ENCODE measurements around the gene ATG12.
"Not testable (repeated sequence)": the region's sequence is repeated elsewhere in the genome, so short reads cannot be mapped to it uniquely, and the experiment has no call there.

DNA sequence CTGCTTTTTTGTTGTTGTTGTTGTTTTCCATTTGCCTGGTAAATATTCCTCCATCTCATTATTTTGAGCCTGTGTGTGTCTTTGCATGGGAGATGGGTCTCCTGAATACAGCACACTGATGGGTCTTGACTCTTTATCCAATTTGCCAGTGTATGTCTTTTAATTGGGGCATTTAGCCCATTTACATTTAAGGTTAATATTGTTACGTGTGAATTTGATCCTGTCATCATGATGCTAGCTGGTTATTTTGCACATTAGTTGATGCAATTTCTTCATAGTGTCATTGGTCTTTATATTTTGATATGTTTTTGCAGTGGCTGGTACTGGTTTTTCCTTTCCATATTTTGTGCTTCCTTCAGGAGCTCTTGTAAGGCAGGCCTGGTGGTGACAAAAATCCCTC, 16.4 kb downstream of the ATG12 start:
- TF ChIP-seq CTCF (IDR thresholded peaks at IDR 0.05; ENCODE audit: low read depth, low read length, missing input control); RAD21 (IDR thresholded peaks at IDR 0.05); YY1 (IDR thresholded peaks at IDR 0.05); HNF4A (conservative IDR thresholded peaks at IDR 0.05); SP1 (IDR thresholded peaks at IDR 0.05); HNF4G (IDR thresholded peaks at IDR 0.05); JUND (IDR thresholded peaks at IDR 0.05); GABPA (IDR thresholded peaks at IDR 0.05 in 1 of 2, conservative IDR thresholded peaks at IDR 0.05 in 1 of 2); TAF1 (conservative IDR thresholded peaks at IDR 0.05); FOXA1 (IDR thresholded peaks at IDR 0.05); ATF3 (IDR thresholded peaks at IDR 0.05): not testable (repeated sequence)
- TF ChIP-seq, protein P1, sequence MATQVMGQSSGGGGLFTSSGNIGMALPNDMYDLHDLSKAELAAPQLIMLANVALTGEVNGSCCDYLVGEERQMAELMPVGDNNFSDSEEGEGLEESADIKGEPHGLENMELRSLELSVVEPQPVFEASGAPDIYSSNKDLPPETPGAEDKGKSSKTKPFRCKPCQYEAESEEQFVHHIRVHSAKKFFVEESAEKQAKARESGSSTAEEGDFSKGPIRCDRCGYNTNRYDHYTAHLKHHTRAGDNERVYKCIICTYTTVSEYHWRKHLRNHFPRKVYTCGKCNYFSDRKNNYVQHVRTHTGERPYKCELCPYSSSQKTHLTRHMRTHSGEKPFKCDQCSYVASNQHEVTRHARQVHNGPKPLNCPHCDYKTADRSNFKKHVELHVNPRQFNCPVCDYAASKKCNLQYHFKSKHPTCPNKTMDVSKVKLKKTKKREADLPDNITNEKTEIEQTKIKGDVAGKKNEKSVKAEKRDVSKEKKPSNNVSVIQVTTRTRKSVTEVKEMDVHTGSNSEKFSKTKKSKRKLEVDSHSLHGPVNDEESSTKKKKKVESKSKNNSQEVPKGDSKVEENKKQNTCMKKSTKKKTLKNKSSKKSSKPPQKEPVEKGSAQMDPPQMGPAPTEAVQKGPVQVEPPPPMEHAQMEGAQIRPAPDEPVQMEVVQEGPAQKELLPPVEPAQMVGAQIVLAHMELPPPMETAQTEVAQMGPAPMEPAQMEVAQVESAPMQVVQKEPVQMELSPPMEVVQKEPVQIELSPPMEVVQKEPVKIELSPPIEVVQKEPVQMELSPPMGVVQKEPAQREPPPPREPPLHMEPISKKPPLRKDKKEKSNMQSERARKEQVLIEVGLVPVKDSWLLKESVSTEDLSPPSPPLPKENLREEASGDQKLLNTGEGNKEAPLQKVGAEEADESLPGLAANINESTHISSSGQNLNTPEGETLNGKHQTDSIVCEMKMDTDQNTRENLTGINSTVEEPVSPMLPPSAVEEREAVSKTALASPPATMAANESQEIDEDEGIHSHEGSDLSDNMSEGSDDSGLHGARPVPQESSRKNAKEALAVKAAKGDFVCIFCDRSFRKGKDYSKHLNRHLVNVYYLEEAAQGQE (IDR thresholded peaks at IDR 0.05): not testable (repeated sequence)
- TF ChIP-seq, protein P2, sequence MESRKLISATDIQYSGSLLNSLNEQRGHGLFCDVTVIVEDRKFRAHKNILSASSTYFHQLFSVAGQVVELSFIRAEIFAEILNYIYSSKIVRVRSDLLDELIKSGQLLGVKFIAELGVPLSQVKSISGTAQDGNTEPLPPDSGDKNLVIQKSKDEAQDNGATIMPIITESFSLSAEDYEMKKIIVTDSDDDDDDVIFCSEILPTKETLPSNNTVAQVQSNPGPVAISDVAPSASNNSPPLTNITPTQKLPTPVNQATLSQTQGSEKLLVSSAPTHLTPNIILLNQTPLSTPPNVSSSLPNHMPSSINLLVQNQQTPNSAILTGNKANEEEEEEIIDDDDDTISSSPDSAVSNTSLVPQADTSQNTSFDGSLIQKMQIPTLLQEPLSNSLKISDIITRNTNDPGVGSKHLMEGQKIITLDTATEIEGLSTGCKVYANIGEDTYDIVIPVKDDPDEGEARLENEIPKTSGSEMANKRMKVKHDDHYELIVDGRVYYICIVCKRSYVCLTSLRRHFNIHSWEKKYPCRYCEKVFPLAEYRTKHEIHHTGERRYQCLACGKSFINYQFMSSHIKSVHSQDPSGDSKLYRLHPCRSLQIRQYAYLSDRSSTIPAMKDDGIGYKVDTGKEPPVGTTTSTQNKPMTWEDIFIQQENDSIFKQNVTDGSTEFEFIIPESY (IDR thresholded peaks at IDR 0.05): not testable (repeated sequence)
- TF ChIP-seq, protein P3, sequence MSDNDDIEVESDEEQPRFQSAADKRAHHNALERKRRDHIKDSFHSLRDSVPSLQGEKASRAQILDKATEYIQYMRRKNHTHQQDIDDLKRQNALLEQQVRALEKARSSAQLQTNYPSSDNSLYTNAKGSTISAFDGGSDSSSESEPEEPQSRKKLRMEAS (IDR thresholded peaks at IDR 0.05): not testable (repeated sequence)

All from liver (tissue), 3 donors.